Mammary epithelial cell (primary cell): ENCODE data around the gene TET2.

Source experiments
- CTCF ChIP-seq, 2 donors: IDR thresholded peaks in 1 of 2; conservative IDR thresholded peaks in 1 of 2; 2 replicates each; pipeline ENCODE4 v1.5.1; 2011 to 2012; ENCODE audit warnings: inconsistent platforms in 2 of 2, low read length in 2 of 2, mild to moderate bottlenecking in 2 of 2, control low read depth in 1 of 2, low read depth in 1 of 2; ENCODE audit not compliant: insufficient read depth in 1 of 2; ENCODE audit errors: extremely low read depth in 1 of 2
- EZH2 ChIP-seq: IDR thresholded peaks from 2 replicates; pipeline ENCODE4 v1.6.1; 2012; ENCODE audit warnings: low read length, inconsistent platforms, borderline replicate concordance

GRCh38 chr4:105113800-105114199 lies 32.9 kb upstream of the TET2 start:
- TF ChIP-seq EZH2 = no peak
- TF ChIP-seq CTCF (conservative IDR thresholded peaks at IDR 0.05 in 1 of 2, IDR thresholded peaks at IDR 0.05 in 1 of 2; ENCODE audit: extremely low read depth in 1 of 2, insufficient read depth in 1 of 2, low read depth in 1 of 2, low read length in 2 of 2) = no peak
